G401.6 (cell line): ENCODE measurements around the gene IQSEC3.

Source experiments
- FAIRE-seq: peaks from 2 replicates; lab custom pipeline; 2012; peaks lifted over from hg19 to GRCh38; lab: Jason Lieb, UNC

Gene IQSEC3

GRCh38 chr12:80681-81190 lies 14.2 kb downstream of the IQSEC3 start:
- no peak for FAIRE-seq

GRCh38 chr12:82740-83139 lies 16.2 kb downstream of the IQSEC3 start:
- FAIRE-seq: no peak

DNA sequence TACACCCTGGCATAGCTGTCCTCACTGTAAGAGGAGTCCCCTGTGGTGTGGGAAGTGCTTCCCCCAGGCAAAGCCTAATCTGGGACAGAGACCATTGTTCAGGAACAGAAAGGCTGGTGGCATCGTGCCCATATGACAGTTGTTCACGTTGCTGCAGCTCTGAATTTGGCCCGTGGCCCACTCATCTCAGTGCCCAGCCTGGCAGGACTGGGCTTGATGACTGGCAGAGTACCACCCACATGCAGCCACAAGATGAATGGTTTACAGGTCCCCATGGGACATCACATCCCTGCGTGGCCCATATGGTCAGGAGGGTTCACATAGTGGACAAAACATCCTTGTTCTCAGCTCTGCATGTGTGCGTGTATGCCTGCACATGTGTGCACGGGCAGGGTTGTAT lies 17.5 kb downstream of the IQSEC3 start:
- no peak for FAIRE-seq

DNA sequence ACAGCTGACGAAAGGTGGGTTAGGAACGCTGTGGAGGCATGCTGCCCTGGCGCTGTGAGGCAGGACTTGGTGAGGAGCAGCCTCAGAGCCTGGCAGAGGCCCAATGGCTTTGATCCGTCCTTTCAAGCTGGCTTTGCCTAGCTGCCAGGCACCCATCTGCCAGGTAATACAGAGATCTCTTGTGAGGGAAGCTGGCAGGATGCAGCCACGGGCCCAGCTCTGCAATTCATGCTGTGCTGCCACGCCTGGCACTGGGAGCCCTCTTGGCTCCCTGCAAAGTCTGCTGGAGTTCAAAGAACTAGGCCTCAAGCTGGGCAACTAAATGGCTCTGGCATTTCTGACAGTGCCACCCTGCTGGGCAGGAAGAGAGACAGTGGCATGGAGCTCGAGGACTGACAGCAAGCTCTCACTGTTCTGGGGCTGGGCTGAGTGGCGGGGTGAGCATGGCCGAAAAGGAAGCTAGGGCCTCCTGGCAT lies 18.7 kb downstream of the IQSEC3 start:
- FAIRE-seq: no peak

DNA sequence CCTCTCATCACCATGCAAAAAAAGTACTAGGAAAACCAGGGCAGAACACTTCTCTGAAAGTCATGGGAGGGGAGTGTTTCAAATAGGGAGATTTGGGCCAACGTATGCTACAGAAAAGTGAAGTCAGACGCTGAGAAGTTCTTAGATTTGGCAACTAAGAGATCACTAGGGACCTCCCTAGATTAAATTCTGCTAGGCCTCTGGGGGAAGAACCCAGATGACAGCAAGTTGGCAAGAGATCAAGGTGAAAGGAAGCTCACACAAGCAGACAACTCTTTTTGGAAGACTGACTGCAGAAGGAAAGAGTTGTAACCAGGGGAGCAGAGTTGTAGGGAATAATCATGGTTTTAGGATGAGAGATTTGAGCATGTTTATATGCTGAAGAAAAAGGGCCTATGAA lies 20.7 kb downstream of the IQSEC3 start:
- FAIRE-seq: no peak

DNA sequence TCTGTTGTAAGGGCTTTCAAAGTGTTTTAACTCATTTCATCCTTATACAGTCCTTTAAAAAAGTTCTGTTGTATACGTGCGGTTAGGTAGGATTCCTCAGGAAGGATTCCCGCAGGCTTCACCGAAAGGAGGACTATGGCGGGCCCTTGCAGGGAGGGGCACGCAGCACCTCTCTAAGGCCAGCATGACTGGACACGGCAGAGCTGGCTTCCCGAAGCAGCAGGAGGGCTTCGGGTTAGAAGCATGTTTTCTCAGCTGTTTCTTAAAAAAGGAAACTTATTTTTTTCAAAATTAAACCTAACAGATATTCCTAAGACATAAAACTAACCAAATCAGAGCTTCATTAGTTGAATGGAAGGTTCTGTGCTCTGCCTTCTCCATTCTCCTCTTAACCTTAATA lies 21.3 kb downstream of the IQSEC3 start:
- FAIRE-seq: no peak

GRCh38 chr12:89653-90052 lies 23.1 kb downstream of the IQSEC3 start:
- FAIRE-seq: no peak

DNA sequence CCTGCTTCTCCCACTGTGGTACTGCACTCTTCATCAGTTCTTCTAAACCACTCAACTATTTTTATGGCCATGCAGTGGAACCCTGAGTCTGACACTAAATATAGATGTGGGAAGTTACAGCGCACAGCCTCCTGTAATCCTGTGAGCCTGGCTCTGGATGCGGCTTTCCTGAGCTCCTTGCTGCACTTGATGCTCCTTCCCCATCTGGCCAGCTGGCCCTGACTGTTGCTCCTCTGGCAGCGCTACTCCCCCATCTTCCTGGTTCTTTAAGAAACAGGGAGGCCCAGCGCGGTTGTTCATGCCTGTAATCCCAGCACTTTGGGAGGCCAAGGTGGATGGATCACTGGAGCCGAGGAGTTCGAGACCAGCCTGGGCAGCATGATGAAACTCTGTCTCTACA lies 24.6 kb downstream of the IQSEC3 start:
- no peak for FAIRE-seq

DNA sequence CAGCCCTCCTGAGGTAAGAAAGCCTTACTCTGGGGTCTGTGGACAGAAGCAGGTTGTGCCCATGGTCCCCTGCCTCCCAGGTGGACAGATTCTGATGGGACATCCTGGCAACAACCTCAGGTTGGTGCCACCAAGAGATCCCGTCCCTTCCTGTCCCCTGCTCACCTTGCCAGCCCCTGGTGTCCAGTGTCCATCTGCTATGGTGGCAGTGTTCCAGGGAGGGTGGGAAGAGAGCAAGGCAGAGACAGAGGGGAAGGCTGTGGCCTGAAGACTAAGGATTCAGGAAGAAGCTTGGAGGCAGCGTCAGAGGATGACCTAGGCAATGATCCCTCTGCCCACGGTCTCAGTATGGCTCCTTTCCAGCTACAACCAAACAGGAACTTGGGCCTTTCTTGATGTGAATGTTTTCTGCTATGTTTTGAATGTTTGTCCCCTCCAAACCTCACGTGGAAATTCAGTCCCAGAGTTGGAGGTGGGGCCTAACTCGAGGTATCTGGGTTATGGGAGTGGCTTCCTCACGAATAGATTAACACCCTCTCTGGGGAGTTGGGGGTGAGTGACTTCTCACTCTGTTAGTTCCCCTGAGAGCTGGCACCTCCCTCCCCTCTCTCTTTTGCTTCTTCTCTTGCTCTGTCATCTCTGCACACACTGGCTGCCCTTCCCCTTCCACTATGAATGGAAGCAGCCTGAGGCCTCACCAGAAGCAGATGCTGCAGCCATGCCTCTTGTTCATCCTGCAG lies 26.9 kb downstream of the IQSEC3 start:
- no peak for FAIRE-seq

DNA sequence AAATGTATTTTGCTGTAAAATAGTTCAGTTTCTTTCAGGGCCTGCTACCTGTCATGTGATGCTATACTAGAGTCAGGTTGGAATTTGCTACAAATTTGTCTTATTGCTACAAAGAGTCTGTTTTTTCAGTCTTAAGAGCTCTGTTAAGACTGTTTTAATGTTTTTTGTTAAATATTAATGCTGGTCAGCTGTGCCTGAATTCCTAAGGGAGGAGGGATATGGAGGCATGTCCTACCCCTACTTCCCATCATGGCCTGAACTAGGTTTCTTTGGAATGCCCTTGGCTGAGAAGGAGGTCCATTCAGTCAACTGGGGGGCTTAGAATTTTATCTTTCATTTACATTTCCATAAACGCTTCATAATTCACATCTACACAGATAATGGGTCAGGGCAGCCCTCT lies 30.0 kb downstream of the IQSEC3 start:
- FAIRE-seq: no peak

DNA sequence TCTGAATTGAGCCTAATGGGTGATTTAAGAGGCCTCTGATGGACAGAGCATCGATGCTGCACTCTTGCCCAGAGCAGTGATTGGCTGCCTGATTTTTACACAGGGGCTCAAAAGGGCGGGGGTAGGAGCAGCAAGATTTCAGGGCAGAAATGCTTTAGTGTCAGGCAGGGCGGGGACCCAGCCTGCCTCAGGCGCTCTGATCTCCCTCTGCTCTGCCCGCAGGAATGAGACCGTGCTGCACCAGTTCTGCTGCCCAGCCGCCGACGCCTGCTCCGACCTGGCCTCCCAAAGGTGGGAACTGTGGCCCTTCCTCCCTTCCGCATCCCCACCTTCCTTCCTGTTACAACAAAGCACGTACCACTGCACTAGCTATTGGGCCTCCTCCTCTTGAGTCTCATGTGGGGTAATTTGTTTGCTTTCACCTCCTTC lies 32.4 kb downstream of the IQSEC3 start:
- no peak for FAIRE-seq

GRCh38 chr12:99605-100004 lies 33.0 kb downstream of the IQSEC3 start:
- no peak for FAIRE-seq

GRCh38 chr12:101969-102878 lies 35.7 kb downstream of the IQSEC3 start:
- no peak for FAIRE-seq

GRCh38 chr12:102879-103168 lies 36.3 kb downstream of the IQSEC3 start:
- FAIRE-seq: no peak

GRCh38 chr12:103169-103981 lies 36.8 kb downstream of the IQSEC3 start:
- FAIRE-seq: no peak

DNA sequence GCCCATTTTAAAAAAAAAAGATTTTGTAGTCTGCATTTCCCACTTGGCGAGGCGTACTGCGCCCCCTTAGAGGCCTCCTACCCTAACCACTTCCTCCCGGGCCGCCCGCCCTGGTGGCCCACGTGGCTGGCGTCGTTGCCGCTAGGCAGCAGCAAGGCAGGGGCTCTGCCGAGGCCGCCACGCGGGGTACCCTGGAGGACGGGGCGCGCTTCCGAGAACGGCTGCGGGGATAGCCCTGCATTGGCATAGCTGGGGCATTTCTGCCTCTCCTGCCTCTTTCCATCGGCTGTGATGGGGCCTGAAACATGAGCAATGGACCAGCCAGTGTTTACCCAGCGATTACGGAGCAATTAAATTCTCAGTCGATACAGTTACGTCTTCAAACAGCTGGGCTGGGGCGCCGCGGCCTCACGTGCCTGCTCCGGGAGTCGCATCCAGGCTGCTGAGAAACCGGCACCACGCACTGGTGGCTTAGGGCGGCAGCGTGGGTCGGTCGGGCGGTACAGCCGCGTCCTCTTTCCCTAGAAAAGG lies 38.0 kb downstream of the IQSEC3 start:
- FAIRE-seq: no peak

DNA sequence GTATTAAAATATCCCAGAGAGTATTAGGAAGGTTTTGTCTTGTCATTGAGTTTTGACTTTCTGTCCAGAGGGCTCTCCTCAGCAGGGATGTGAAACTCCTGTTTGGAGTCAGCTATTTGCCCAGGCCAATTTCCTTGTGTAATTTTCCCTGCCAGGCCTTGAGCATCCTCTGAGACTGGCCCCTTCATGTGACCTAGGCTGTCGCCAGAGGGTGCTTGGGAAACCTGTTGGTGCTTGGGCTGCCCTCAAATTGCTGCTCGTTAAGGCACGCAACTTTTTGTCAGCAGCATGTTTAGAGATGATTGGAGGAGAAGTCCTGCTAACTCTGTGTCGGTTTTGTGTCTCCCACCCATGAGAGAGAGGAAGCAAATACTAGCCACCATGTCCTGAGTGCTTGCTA lies 39.1 kb downstream of the IQSEC3 start:
- FAIRE-seq: no peak

DNA sequence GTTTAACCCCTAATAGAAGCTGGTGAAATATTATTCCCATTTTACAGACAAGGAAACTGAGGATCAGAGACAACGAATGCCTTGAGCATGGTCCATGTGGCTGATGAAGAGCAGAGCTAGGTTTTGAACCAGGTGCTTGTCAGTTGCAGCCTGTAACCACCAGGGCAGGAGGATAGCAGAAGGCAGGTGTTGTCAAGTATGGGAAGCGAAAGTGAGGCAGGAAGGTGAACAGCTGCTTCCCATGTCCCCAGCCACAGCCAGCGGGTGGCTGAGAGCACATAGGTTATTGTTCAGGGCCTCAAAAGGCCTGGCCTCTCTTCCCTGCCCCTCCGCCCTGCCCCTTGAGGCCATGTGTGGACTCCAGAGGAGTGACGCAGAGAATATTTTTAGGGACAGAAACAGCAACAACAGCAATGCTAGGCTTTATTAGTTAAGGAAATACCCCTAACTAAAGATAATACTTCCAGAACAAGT lies 39.6 kb downstream of the IQSEC3 start:
- no peak for FAIRE-seq

GRCh38 chr12:108594-108993 lies 42.0 kb downstream of the IQSEC3 start:
- FAIRE-seq: no peak

- FAIRE-seq: no peak
Measured at GRCh38 chr12:109446-109845, 42.9 kb downstream of the IQSEC3 start.

- no peak for FAIRE-seq
Measured at GRCh38 chr12:109872-110271, 43.3 kb downstream of the IQSEC3 start.
